Subcutaneous adipose tissue (tissue), 4 donors: ENCODE results near the gene ACADVL. TPM values are rescaled to one million over a fixed set of nuclear protein-coding genes. Genes with fewer than 3 reads are reported as not detected.

ENCODE experiments used
- total RNA-seq, 4 donors: library from RNA; depleted of rRNA; stranded (reverse); fragments of >200 nt; gene quantifications; one replicate each; pipeline ENCODE4 v1.1.0, GENCODE V29; 2016
- TF ChIP-seq, protein P1 (sequence below): fragments of 450-650 bp; IDR thresholded peaks from one replicate; pipeline ENCODE4 v1.5.1; 2016; ENCODE audit warnings: low read depth, mild to moderate bottlenecking, control low read depth, antibody characterized with exemption, moderate library complexity

The ACADVL gene
- total RNA-seq, 4 donors from 2014 or later: 533 to 1,103 (median 672) TPM

DNA sequence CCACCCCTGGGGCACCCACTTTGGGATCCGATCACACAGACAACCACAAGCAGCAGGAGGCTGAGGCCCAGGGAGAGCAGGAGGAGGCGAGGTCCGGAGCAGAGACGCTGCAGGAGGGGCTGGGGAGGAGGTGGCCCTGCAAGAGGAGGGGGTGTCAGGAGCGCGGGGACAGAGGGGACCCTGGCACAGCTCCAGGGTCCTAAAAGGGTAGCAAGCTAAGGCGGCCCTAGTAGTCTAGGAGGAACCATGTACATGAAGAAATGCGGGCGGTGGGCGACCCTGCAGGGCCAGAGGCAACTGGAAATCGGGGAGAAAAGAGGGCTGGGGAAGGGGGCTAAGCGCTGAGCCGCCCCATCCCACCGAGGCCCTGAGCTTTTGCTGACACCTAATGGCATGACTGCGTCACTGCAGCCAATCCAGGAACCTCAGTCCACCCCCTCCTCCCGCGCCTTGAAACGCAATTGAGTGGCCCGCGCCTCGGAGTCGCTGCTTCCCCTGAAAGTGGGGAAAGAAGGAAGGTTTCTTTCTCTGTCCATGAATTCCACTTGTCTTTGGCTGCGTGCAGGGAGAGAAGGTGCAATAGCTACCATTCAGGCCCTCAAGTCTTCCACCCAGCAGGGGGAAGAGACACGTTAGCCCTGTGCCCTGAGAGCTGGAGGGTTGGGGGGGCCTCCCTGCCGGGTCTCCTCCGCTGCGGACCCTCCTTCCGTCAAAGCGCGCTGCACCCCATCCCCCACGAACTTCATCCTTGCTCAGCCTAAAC is 42.4 kb upstream of the ACADVL start:
- TF ChIP-seq, protein P1, sequence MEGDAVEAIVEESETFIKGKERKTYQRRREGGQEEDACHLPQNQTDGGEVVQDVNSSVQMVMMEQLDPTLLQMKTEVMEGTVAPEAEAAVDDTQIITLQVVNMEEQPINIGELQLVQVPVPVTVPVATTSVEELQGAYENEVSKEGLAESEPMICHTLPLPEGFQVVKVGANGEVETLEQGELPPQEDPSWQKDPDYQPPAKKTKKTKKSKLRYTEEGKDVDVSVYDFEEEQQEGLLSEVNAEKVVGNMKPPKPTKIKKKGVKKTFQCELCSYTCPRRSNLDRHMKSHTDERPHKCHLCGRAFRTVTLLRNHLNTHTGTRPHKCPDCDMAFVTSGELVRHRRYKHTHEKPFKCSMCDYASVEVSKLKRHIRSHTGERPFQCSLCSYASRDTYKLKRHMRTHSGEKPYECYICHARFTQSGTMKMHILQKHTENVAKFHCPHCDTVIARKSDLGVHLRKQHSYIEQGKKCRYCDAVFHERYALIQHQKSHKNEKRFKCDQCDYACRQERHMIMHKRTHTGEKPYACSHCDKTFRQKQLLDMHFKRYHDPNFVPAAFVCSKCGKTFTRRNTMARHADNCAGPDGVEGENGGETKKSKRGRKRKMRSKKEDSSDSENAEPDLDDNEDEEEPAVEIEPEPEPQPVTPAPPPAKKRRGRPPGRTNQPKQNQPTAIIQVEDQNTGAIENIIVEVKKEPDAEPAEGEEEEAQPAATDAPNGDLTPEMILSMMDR: no peak

DNA sequence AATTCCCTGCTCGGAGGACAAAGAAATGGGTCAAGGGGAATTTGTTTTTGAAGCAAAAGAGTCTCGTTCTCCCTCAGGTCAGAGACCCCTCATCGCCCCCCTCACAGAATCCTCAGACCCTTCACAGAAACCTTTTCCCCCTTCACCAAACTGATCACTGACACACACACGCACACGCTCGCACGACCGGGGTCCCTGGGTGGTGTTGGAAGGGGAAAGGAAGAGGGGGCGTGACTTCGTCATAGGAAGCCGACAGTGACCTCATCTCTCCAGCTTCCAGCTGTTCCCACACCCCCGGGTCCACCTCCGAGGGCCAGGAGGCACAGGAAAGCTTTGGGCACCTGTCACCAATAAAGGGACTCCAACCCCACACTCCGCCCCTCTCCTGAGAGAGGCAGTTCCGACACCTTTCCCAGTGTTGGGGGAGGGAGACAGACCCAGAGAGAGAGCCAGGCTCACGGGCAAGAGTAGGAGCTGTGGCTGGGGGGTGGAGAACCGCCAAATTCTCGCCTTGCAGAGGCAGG is 41.7 kb upstream of the ACADVL start:
- TF ChIP-seq, protein P1: no peak

DNA sequence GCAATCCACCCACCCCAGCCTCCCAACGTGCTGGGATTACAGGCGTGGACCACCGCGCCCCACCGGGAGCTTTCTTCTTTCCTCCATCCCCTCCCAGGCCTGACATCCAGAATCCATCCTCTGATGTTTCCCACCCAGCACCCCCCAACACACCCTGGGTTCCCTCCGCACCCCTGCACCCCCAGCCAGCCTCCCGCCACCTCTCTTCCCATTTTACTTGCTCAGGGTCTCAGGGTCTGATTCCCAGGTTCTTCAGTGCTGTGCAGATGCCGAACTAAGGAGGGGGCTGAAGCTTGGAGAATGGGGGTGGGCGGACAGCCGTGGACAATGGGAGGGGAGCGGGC is 40.8 kb upstream of the ACADVL start:
- TF ChIP-seq, protein P1: no peak

DNA sequence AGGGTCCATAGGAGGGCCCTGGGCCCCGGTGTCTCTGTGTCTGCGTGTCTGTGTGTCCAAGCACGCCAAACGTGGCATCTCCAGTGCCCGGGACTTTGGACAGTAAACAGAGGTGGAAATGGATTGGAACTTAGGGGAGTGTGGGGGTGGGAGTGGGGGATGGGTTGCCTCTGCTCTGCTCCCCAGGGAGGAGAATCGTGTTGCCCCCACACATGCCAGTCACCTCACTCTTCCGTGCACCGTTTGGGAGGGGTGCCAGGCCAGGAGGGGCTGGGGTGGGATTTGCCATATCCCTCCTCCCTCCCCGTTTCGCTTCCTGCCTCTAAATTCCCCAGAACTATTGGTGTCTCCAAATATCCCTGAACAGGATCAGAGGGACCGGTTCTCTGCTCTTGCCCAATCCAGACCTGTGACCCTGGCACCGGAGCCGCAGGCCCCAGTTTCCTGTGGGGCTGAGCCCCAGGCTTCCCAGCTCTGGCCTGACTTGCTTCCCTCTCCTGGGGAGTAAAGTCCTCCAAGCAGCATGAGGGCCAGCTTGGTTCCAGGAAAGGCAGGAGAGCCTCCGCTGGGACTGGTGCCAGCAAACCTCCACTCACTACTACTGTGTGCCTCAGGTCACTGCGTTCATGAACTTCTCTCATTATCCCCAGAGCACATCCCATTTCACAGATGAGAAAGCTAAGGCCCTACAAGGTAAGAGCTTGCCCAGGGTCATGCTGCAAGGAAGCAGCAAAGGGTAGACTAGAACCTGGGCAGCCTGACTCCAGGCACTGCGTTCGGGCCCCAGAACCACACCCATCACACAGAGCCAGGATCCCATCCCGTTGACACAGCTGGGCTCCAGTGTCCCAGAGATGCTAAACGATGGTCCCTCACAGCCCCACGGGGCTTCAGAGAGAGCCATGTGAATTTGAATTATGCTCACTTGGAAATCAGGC is 40.2 kb upstream of the ACADVL start, which contains the start of gene ASGR1:
TSS of gene ASGR1 (minus strand) at position 54 of the 938 bp plus-strand sequence. CDS start 807 bp downstream, outside the sequence.
- TF ChIP-seq, protein P1: no peak

DNA sequence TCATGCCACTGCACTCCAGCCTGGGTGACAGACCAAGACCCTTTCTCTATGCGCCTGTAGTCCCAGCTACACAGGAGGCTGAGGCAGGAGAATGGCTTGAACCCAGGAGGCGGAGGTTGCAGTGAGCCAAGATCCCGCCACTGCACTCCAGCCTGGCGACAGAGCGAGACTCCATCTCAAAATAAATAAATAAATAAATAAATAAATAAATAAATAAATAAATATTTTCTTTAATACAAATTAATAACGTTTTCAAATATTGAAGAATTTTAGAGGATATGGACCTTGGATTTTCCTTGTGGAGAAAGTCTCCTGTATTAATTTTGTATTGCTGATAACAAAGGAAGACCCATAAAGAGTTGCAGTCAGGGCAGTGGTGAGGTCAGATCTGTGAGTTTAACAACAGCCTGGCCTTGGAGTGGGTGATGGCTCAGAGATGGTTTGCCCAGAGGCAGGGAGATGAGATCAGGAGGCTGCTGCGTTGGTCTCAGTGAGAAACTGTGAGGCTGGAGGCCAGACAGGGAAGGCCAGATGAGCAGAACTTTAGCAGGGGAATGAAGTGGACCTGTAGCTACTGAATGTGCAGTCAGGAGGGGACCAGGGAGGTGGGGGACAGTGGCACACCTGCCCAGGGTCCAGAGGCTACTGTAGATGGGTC is 36.2 kb upstream of the ACADVL start:
- TF ChIP-seq, protein P1: no peak

DNA sequence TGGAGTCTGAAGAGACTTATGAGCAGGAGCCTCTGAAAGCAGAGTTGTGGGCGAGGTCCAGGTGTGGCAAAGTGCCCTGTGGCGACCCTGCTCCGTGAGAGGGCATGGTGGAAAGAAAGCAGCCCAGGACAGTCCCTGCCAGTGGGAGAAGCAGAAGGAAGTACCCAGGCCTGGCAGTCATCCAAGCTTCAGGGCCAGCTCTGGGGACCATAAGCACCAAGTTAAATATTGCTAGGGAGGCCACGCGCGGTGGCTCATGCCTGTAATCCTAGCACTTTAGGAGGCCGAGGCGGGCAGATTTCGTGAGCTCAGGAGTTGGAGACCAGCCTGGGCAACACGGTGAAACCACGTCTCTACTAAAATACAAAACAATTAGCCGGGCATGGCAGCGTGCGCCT is 35.6 kb upstream of the ACADVL start:
- TF ChIP-seq, protein P1: no peak

DNA sequence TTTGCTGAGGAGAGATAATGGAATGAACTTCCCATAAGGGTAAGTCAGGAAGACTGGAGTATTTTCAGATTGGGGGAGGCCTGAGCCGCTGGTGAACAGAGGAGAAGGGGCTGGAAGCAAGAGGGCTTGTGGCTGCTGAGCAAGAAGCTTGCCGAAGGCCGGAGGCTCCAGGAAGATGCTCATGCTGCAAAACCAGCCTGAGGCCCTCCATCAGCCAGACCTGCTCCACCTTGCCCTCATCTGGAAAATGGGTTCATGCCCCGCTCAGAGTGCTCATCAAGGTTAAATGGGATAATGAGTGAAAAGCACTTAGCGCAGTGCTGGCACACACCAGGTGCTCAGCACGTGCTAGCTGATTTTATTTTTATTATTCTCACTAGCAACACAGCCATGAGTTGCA is 35.1 kb upstream of the ACADVL start:
- TF ChIP-seq, protein P1: no peak
